H1 (cell line): Measurements from ENCODE around the gene TSC22D4. TPM values are rescaled to one million over a fixed set of nuclear protein-coding genes. Genes with fewer than 3 reads are reported as not detected.

Experiments
- CTCF ChIA-PET: fragments of 300-600 bp; sonication (Branson Sonifier 250); formaldehyde crosslinking; loops from one replicate; lab custom pipeline; 2021; ENCODE audit not compliant: partially characterized antibody; lab: Charles Lee
- POLR2A ChIA-PET: fragments of 300-600 bp; sonication (Branson Sonifier 250); formaldehyde crosslinking; loops from one replicate; lab custom pipeline; 2021; ENCODE audit warnings: inconsistent platforms; ENCODE audit not compliant: partially characterized antibody; lab: Charles Lee
- DNase-seq, 2 experiments: peaks; one replicate each; pipeline versions ENCODE4 v3.0.0 to v3.0.0-alpha.2; 2010 to 2022; ENCODE audit warnings: low spot score in 2 of 2, low read depth in 1 of 2, mixed read lengths in 1 of 2
- FAIRE-seq: peaks from 2 replicates; lab custom pipeline; 2011; peaks lifted over from hg19 to GRCh38; lab: Jason Lieb, UNC
- H2AFZ ChIP-seq: 2 replicates; pipeline ENCODE4 v1.8.1; 2012; ENCODE audit warnings: low read length, inconsistent platforms
- H2AK5ac ChIP-seq: 2 replicates; pipeline ENCODE4 v1.6.1; 2013; ENCODE audit warnings: low read depth, low read length
- H2BK120ac ChIP-seq: replicated peaks from 2 replicates; pipeline ENCODE3; 2013; ENCODE audit warnings: low read depth, low read length, inconsistent platforms
- H2BK12ac ChIP-seq: 2 replicates; pipeline ENCODE4 v1.6.1; 2013; ENCODE audit warnings: low read depth, low read length
- H2BK15ac ChIP-seq: 2 replicates; pipeline ENCODE4 v1.6.1; 2013; ENCODE audit warnings: low read length
- H2BK20ac ChIP-seq: 2 replicates; pipeline ENCODE4 v1.6.1; 2013; ENCODE audit warnings: low read length
- H2BK5ac ChIP-seq: 2 replicates; pipeline ENCODE4 v1.6.1; 2013; ENCODE audit warnings: low read depth, low read length
- H3K14ac ChIP-seq: 2 replicates; pipeline ENCODE4 v1.6.1; 2013; ENCODE audit warnings: inconsistent platforms; ENCODE audit not compliant: insufficient read length
- H3K18ac ChIP-seq: 2 replicates; pipeline ENCODE4 v1.6.1; 2013; ENCODE audit warnings: low read length; ENCODE audit errors: extremely low read depth
- H3K23ac ChIP-seq: 2 replicates; pipeline ENCODE4 v1.6.1; 2013; ENCODE audit warnings: inconsistent platforms; ENCODE audit not compliant: insufficient read length
- H3K23me2 ChIP-seq: 2 replicates; pipeline ENCODE4 v1.6.1; 2013; ENCODE audit warnings: low read depth, low read length
- H3K27ac ChIP-seq: 2 replicates; pipeline ENCODE4 v1.6.1; 2011; ENCODE audit warnings: low read depth, low read length, inconsistent platforms
- H3K27me3 ChIP-seq, 4 experiments: replicated peaks in 1 of 4; 1 replicate in 1 of 4; 2 replicates in 3 of 4; pipeline versions ENCODE4 v1.6.1 to v1.8.1; 2011 to 2013; ENCODE audit warnings: low read length in 3 of 4, mild to moderate bottlenecking in 3 of 4, inconsistent platforms in 2 of 4, mixed read lengths in 2 of 4, moderate library complexity in 1 of 4; ENCODE audit not compliant: control insufficient read depth in 3 of 4, insufficient read depth in 3 of 4; ENCODE audit errors: extremely low read depth in 1 of 4
- H3K36me3 ChIP-seq, 4 experiments: 2 replicates each; pipeline versions ENCODE4 v1.6.1 to v1.8.1; 2011 to 2013; ENCODE audit warnings: mild to moderate bottlenecking in 4 of 4, low read length in 3 of 4, moderate library complexity in 2 of 4, control low read depth in 1 of 4, inconsistent platforms in 1 of 4; ENCODE audit not compliant: insufficient read depth in 4 of 4, control insufficient read depth in 2 of 4
- H3K4ac ChIP-seq: replicated peaks from 2 replicates; pipeline ENCODE3; 2013; ENCODE audit warnings: low read length, low read depth, mixed read lengths, inconsistent platforms; ENCODE audit not compliant: insufficient read length
- H3K4me1 ChIP-seq, 4 experiments: replicated peaks in 1 of 4; 1 replicate in 1 of 4; 2 replicates in 3 of 4; pipeline versions ENCODE4 v1.6.1 to v1.8.1; 2011 to 2013; ENCODE audit warnings: low read length in 3 of 4, inconsistent platforms in 2 of 4, mixed read lengths in 1 of 4; ENCODE audit not compliant: insufficient read depth in 4 of 4, control insufficient read depth in 3 of 4
- H3K4me2 ChIP-seq, 2 experiments: 2 replicates each; pipeline versions ENCODE4 v1.6.1 to v1.8.1; 2011 to 2013; ENCODE audit warnings: low read depth in 2 of 2, low read length in 2 of 2, control low read depth in 1 of 2, inconsistent platforms in 1 of 2, mild to moderate bottlenecking in 1 of 2; ENCODE audit not compliant: insufficient read depth in 1 of 2
- H3K4me3 ChIP-seq, 4 experiments: fragments of 200-600, 300-600 bp in 1 of 4; sonication (generic), shearing (Covaris generic), sonication (Bioruptor Twin) in 1 of 4; 2 replicates each; pipeline versions ENCODE4 v1.5.1 to v1.8.1; 2011 to 2016; ENCODE audit warnings: low read length in 4 of 4, low read depth in 3 of 4, control low read depth in 2 of 4, inconsistent platforms in 2 of 4, mild to moderate bottlenecking in 2 of 4, mixed read lengths in 1 of 4, moderate library complexity in 1 of 4; ENCODE audit not compliant: insufficient read depth in 2 of 4; ENCODE audit errors: extremely low read depth in 1 of 4
- H3K56ac ChIP-seq: replicated peaks from 2 replicates; pipeline ENCODE3; 2013; ENCODE audit warnings: low read depth, mild to moderate bottlenecking, mixed read lengths, low read length, inconsistent platforms; ENCODE audit not compliant: insufficient read length
- H3K79me1 ChIP-seq: 2 replicates; pipeline ENCODE4 v1.6.1; 2013; ENCODE audit warnings: low read depth, low read length, control low read depth
- H3K79me2 ChIP-seq, 2 experiments: 2 replicates each; pipeline versions ENCODE4 v1.6.1 to v1.8.1; 2012 to 2013; ENCODE audit warnings: low read length in 2 of 2, mild to moderate bottlenecking in 2 of 2, inconsistent platforms in 1 of 2; ENCODE audit not compliant: insufficient read depth in 2 of 2, control insufficient read depth in 1 of 2
- H3K9ac ChIP-seq, 4 experiments: replicated peaks in 1 of 4; 1 replicate in 1 of 4; 2 replicates in 3 of 4; pipeline versions ENCODE4 v1.6.1 to v1.8.1; 2011 to 2013; ENCODE audit warnings: low read depth in 3 of 4, low read length in 3 of 4, control low read depth in 2 of 4, mild to moderate bottlenecking in 2 of 4, moderate library complexity in 2 of 4, inconsistent platforms in 1 of 4; ENCODE audit errors: extremely low read depth in 1 of 4
- H3K9me3 ChIP-seq, 2 experiments: 2 replicates each; pipeline versions ENCODE4 v1.6.1 to v1.8.1; 2012 to 2013; ENCODE audit warnings: mild to moderate bottlenecking in 2 of 2, moderate library complexity in 2 of 2, control low read depth in 1 of 2, inconsistent platforms in 1 of 2, low read depth in 1 of 2, low read length in 1 of 2, mixed read lengths in 1 of 2; ENCODE audit not compliant: insufficient read depth in 2 of 2
- H4K20me1 ChIP-seq, 2 experiments: replicated peaks in 1 of 2; 2 replicates each; pipeline versions ENCODE3 to v1.8.1; 2011 to 2013; ENCODE audit warnings: inconsistent platforms in 2 of 2, low read length in 2 of 2, mild to moderate bottlenecking in 1 of 2; ENCODE audit not compliant: insufficient read depth in 2 of 2, control insufficient read depth in 1 of 2
- H4K5ac ChIP-seq: 2 replicates; pipeline ENCODE4 v1.6.1; 2013; ENCODE audit warnings: low read length, low read depth, mixed read lengths, inconsistent platforms; ENCODE audit not compliant: insufficient read length
- H4K8ac ChIP-seq: 2 replicates; pipeline ENCODE4 v1.8.0; 2013; ENCODE audit warnings: mild to moderate bottlenecking, moderate library complexity, low read length, inconsistent platforms; ENCODE audit not compliant: insufficient read depth; ENCODE audit errors: extremely low read depth
- H4K91ac ChIP-seq: replicated peaks from 2 replicates; pipeline ENCODE3; 2013; ENCODE audit warnings: low read length, mixed read lengths, inconsistent platforms; ENCODE audit not compliant: insufficient read length
- ATF2 ChIP-seq: IDR thresholded peaks from 2 replicates; pipeline ENCODE4 v1.6.1; 2012; ENCODE audit warnings: low read length, inconsistent platforms
- BRCA1 ChIP-seq: IDR thresholded peaks from 2 replicates; pipeline ENCODE4 v1.6.1; 2012; ENCODE audit warnings: low read depth, low read length, improper control_type of control experiment
- CBX8 ChIP-seq: fragments of 300-800, 300-1000 bp; sonication (generic); IDR thresholded peaks from 2 replicates; pipeline ENCODE4 v1.7.1; 2016; ENCODE audit warnings: low read depth, low read length, borderline replicate concordance
- CHD1 ChIP-seq: IDR thresholded peaks from 2 replicates; pipeline ENCODE4 v1.6.1; 2012; ENCODE audit warnings: low read depth, low read length, improper control_type of control experiment
- CTBP2 ChIP-seq: IDR thresholded peaks from 2 replicates; pipeline ENCODE4 v1.7.0; 2011; ENCODE audit warnings: borderline replicate concordance, mild to moderate bottlenecking, moderate library complexity, mixed read lengths, low read length; ENCODE audit not compliant: insufficient read depth, insufficient read length
- EZH2 ChIP-seq: fragments of 200-600 bp; sonication (generic); IDR thresholded peaks from 2 replicates; pipeline ENCODE4 v1.7.1; 2012; ENCODE audit warnings: low read depth, mild to moderate bottlenecking, moderate library complexity, low read length, inconsistent platforms; ENCODE audit not compliant: severe bottlenecking
- MAX ChIP-seq: IDR thresholded peaks from 2 replicates; pipeline ENCODE4 v1.6.1; 2012; ENCODE audit warnings: inconsistent platforms
- NRF1 ChIP-seq: IDR thresholded peaks from 2 replicates; pipeline ENCODE4 v1.6.1; 2011; ENCODE audit warnings: mild to moderate bottlenecking, low read depth, low read length, improper control_type of control experiment
- RBBP5 ChIP-seq: IDR thresholded peaks from 2 replicates; pipeline ENCODE4 v1.7.1; 2012; ENCODE audit warnings: low read depth, mild to moderate bottlenecking, inconsistent platforms, low read length, moderate library complexity, borderline replicate concordance
- RFX5 ChIP-seq: IDR thresholded peaks from 2 replicates; pipeline ENCODE4 v1.6.1; 2011; ENCODE audit warnings: low read depth, low read length, improper control_type of control experiment, borderline replicate concordance
- WGBS, 2 experiments: shearing (Covaris generic) in 1 of 2; methylation state at CpG; one replicate each; pipeline versions ENCODE4 v1.1.6 to v1.1.7; 2013 to 2015; ENCODE audit warnings: low lambda C conversion rate in 2 of 2, mixed read lengths in 2 of 2, inconsistent platforms in 1 of 2, low coverage in 1 of 2, missing lambda C conversion rate in 1 of 2; ENCODE audit not compliant: insufficient replicate concordance in 2 of 2, insufficient coverage in 1 of 2, insufficient read length in 1 of 2; ENCODE audit errors: extremely low coverage in 1 of 2, missing lambda C conversion rate in 1 of 2; 5-methylcytosine and 5-hydroxymethylcytosine counted together
- polyA plus RNA-seq, 7 experiments: library from polyadenylated mRNA; depleted of rRNA in 3 of 7; stranded (reverse) in 5 of 7; unstranded in 2 of 7; fragments of >200 nt in 5 of 7; fragments of 200-250 nt in 2 of 7; gene quantifications; 1 replicate in 5 of 7; 2 replicates in 1 of 7; 4 replicates in 1 of 7; pipeline versions ENCODE4 v1.2.1 to v1.2.3, GENCODE V29; 2011 to 2013; ENCODE audit warnings: missing spikeins in 2 of 7, mixed read lengths in 2 of 7
- total RNA-seq: library from RNA; stranded (reverse); fragmentation: NEBNext Ultra II Directional; extraction: Animal tissue kit (Norgen Biotek cat#: 25700); gene quantifications from 2 replicates; pipeline ENCODE4 v1.2.1, GENCODE V29; 2021
- TF ChIP-seq, protein P1 (sequence below): IDR thresholded peaks from 2 replicates; pipeline ENCODE4 v1.6.1; 2011; ENCODE audit warnings: low read depth, mild to moderate bottlenecking, low read length; ENCODE audit not compliant: insufficient read depth

Gene TSC22D4
- total and polyA plus RNA-seq, 2 of the 8 experiments (the other 6 are each of a cell fraction or from before 2014, with no cell fraction given), result 13.2 to 20.3 TPM

DNA sequence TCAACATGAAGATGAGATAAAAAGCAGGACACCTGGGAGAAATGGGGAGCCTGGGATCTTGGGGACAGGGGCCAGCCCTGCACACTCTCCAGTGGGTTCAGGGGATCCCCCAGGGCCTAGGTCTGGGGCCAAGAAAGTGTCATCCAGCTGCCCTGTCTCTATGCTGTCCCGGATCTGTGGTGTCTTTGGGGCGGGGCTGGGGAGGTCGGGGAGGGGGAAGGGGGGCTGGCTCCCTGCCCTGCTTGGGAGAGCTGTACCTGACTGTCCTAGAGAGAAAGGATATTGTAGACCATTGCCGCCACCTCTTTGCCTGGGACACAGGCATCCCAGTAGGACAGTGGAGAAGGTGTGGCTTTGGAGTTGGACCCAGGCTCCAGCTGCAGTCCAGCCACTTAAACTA, 8.0 kb downstream of the TSC22D4 start:
- H3K23me2 ChIP-seq, result no peaks in the 10 kb centered on the region
- no peak overlapping the region for H2BK15ac ChIP-seq
- CTCF ChIA-PET, result interaction anchor here (1.1 to 12.4 kb wide), 8 partner anchors 8 to 159 kb away, joined by 3 to 152 read pairs (median 8); partner anchors contain the start of genes MOSPD3, NYAP1 and TSC22D4
- no peak overlapping the region for H2BK120ac ChIP-seq
- H2BK5ac ChIP-seq, result no peak overlapping the region
- no peaks in the 10 kb centered on the region for H3K27me3 ChIP-seq
- H3K14ac ChIP-seq, result no peak overlapping the region
- no peaks in the 10 kb centered on the region for H3K9me3 ChIP-seq
- DNase-seq (no peak), FAIRE-seq (no peak)
- no peak overlapping the region for H4K5ac ChIP-seq
- no peak overlapping the region for H2BK12ac ChIP-seq
- no peak overlapping the region for H3K4me2 ChIP-seq
- no peak overlapping the region for H3K18ac ChIP-seq
- H3K4ac ChIP-seq, result no peak overlapping the region
- H3K23ac ChIP-seq, result no peak overlapping the region
- POLR2A ChIA-PET, result interaction anchor here (0.9 kb wide), 1 partner anchor 101 kb away, joined by 3 read pairs; no protein-coding TSS in a partner anchor
- H3K4me1 ChIP-seq, result peaks cover 0 to 15% (median 9%) of the 10 kb centered on the region in 4 experiments; a peak in 6 of 7 replicates
- no peaks in the 10 kb centered on the region for H4K20me1 ChIP-seq
- peaks cover 0 to 3% (median 0%) of the 10 kb centered on the region in 4 experiments; a peak in 1 of 8 replicates for H3K36me3 ChIP-seq
- no peaks in the 10 kb centered on the region for H3K79me2 ChIP-seq
- H3K9ac ChIP-seq, result no peak overlapping the region
- H3K27ac ChIP-seq, result no peak overlapping the region
- H3K4me3 ChIP-seq, result no peak overlapping the region
- no peak overlapping the region for H2AFZ ChIP-seq
- H4K91ac ChIP-seq, result no peak overlapping the region
- no peak overlapping the region for H2AK5ac ChIP-seq
- H2BK20ac ChIP-seq, result no peak overlapping the region
- H3K56ac ChIP-seq, result no peak overlapping the region
- WGBS, 2 experiments, result 100% methylated on average over 3 of the region's 4 CpGs; no CpG with 5 or more reads in 1 of the 2 experiments
- H3K79me1 ChIP-seq, result no peaks in the 10 kb centered on the region
- no peak overlapping the region for H4K8ac ChIP-seq
- TF ChIP-seq CBX8 (no peak), ATF2 (no peak), RFX5 (no peak), EZH2 (no peak), RBBP5 (no peak), MAX (no peak), CTBP2 (no peak), CHD1 (no peak), BRCA1 (no peak), NRF1 (no peak)
- TF ChIP-seq, protein P1, sequence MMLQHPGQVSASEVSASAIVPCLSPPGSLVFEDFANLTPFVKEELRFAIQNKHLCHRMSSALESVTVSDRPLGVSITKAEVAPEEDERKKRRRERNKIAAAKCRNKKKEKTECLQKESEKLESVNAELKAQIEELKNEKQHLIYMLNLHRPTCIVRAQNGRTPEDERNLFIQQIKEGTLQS, result no peak
